HEK293 (cell line): Measurements from ENCODE around the gene CNDP2.

ENCODE experiments used
- CTCF ChIP-seq: fragments of 450-650 bp; formaldehyde crosslinking; IDR thresholded peaks from 2 replicates; pipeline ENCODE4 v1.5.1; 2016; ENCODE audit warnings: missing biosample characterization, missing genetic modification characterization
- ELK4 ChIP-seq: IDR thresholded peaks from 2 replicates; pipeline ENCODE4 v1.6.1; 2011; ENCODE audit warnings: mild to moderate bottlenecking, low read depth, low read length, borderline replicate concordance
- HOXA7 ChIP-seq: sonication (generic); formaldehyde crosslinking; IDR thresholded peaks from 2 replicates; pipeline ENCODE4 v1.8.1; 2022; ENCODE audit warnings: missing genetic modification reagents, borderline replicate concordance
- MEIS1 ChIP-seq: sonication (generic); formaldehyde crosslinking; IDR thresholded peaks from 2 replicates; pipeline ENCODE4 v1.8.1; 2022; ENCODE audit warnings: missing genetic modification reagents, mild to moderate bottlenecking, borderline replicate concordance
- YY1 ChIP-seq: fragments of 450-650 bp; formaldehyde crosslinking; IDR thresholded peaks from 2 replicates; pipeline ENCODE4 v1.5.1; 2018; ENCODE audit warnings: missing biosample characterization, missing genetic modification characterization
- ZBTB1 ChIP-seq: fragments of 450-650 bp; formaldehyde crosslinking; IDR thresholded peaks from 2 replicates; pipeline ENCODE4 v1.5.1; 2016; ENCODE audit warnings: missing biosample characterization, missing genetic modification characterization
- ZNF501 ChIP-seq: fragments of 450-650 bp; formaldehyde crosslinking; IDR thresholded peaks from 2 replicates; pipeline ENCODE4 v1.5.1; 2016; ENCODE audit warnings: missing biosample characterization, missing genetic modification characterization
- ZNF596 ChIP-seq: fragments of 450-650 bp; IDR thresholded peaks from 2 replicates; pipeline ENCODE4 v1.5.0; 2018; ENCODE audit warnings: missing biosample characterization, mild to moderate bottlenecking, missing genetic modification characterization, moderate library complexity
- ZNF791 ChIP-seq: fragments of 450-650 bp; formaldehyde crosslinking; IDR thresholded peaks from 2 replicates; pipeline ENCODE4 v1.5.1; 2016; ENCODE audit warnings: missing biosample characterization, missing genetic modification characterization
- ZNF830 ChIP-seq: fragments of 450-650 bp; IDR thresholded peaks from 2 replicates; pipeline ENCODE4 v1.5.0; 2018; ENCODE audit warnings: missing biosample characterization, missing genetic modification characterization, low read depth, mild to moderate bottlenecking, moderate library complexity
- TF ChIP-seq, protein P1 (sequence below): fragments of 450-650 bp; formaldehyde crosslinking; IDR thresholded peaks from 2 replicates; pipeline ENCODE4 v1.5.1; 2016; ENCODE audit warnings: missing biosample characterization, missing genetic modification characterization, low read depth

DNA sequence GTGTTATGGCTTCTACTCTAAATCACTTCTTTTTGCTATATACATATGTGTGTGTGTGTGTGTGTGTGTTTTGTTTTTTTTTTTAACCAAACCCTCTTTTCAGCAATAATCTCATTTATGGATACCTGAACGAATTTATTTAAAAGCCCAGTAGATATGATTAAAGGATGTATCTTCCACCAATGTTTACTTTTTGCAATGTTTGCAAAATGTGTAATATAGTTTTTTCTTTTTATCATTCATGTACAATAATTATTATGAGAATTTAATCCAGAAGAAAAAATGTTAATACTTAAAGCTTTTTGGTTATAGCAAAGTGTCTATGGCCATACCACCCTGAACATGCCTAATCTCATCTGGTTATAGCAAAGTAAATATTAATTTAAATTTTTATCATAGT is 1.6 kb upstream of the CNDP2 start:
- TF ChIP-seq CTCF (tag by site-specific recombination) (no peak), ZNF791 (tag by site-specific recombination) (no peak), ELK4 (no peak), ZNF501 (no peak), YY1 (tag by site-specific recombination) (no peak), HOXA7 (CRISPR knock-in tag) (no peak), ZNF596 (tag by site-specific recombination) (no peak), MEIS1 (CRISPR knock-in tag) (no peak), ZBTB1 (no peak), ZNF830 (tag by site-specific recombination) (no peak)
- TF ChIP-seq, protein P1, sequence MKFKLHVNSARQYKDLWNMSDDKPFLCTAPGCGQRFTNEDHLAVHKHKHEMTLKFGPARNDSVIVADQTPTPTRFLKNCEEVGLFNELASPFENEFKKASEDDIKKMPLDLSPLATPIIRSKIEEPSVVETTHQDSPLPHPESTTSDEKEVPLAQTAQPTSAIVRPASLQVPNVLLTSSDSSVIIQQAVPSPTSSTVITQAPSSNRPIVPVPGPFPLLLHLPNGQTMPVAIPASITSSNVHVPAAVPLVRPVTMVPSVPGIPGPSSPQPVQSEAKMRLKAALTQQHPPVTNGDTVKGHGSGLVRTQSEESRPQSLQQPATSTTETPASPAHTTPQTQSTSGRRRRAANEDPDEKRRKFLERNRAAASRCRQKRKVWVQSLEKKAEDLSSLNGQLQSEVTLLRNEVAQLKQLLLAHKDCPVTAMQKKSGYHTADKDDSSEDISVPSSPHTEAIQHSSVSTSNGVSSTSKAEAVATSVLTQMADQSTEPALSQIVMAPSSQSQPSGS (tag by site-specific recombination): no peak
